NB4 (cell line): ENCODE measurements around the gene COMT.

Source experiments
- DNase-seq: peaks from one replicate; pipeline ENCODE4 v3.0.0; 2010; ENCODE audit warnings: low read depth
- H3K4me3 ChIP-seq: one replicate; pipeline ENCODE4 v1.5.1; 2011; ENCODE audit warnings: mild to moderate bottlenecking, low read depth, low read length, moderate library complexity
- MYC ChIP-seq: IDR thresholded peaks from 2 replicates; pipeline ENCODE4 v1.6.1; 2011; ENCODE audit warnings: low read depth, low read length
- POLR2A ChIP-seq: IDR thresholded peaks from 2 replicates; pipeline ENCODE4 v1.6.1; 2011; ENCODE audit warnings: mild to moderate bottlenecking; ENCODE audit not compliant: insufficient read length; ENCODE audit errors: extremely low read depth
- TF ChIP-seq, protein P1 (sequence below): IDR thresholded peaks from one replicate; pipeline ENCODE4 v1.5.1; 2012; ENCODE audit warnings: low read depth, low read length
- TF ChIP-seq, protein P2 (sequence below): IDR thresholded peaks from 2 replicates; pipeline ENCODE4 v1.6.1; 2011; ENCODE audit warnings: low read depth, low read length

Gene COMT

DNA sequence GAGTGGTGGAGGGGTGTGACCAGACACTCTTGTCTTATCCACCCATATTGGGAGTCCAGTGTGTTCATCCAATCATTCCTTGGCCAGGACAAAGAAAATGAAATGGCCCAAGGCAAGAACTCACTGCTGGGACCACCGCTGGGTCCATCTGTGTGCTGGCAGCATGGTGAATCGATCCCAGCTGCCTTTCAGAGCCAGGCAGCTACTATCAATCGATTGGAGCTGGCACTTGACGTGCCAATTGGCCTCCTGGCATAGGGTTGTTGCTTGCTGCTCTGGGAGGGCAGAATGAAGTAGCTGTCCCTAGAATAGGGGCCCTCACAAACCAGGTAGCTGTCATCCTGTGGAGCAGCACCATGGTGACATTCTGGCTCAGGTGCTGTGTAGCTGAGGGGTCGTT, 76.4 kb downstream of the COMT start:
- TF ChIP-seq, protein P1, sequence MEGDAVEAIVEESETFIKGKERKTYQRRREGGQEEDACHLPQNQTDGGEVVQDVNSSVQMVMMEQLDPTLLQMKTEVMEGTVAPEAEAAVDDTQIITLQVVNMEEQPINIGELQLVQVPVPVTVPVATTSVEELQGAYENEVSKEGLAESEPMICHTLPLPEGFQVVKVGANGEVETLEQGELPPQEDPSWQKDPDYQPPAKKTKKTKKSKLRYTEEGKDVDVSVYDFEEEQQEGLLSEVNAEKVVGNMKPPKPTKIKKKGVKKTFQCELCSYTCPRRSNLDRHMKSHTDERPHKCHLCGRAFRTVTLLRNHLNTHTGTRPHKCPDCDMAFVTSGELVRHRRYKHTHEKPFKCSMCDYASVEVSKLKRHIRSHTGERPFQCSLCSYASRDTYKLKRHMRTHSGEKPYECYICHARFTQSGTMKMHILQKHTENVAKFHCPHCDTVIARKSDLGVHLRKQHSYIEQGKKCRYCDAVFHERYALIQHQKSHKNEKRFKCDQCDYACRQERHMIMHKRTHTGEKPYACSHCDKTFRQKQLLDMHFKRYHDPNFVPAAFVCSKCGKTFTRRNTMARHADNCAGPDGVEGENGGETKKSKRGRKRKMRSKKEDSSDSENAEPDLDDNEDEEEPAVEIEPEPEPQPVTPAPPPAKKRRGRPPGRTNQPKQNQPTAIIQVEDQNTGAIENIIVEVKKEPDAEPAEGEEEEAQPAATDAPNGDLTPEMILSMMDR = no peak
- TF ChIP-seq, protein P2, sequence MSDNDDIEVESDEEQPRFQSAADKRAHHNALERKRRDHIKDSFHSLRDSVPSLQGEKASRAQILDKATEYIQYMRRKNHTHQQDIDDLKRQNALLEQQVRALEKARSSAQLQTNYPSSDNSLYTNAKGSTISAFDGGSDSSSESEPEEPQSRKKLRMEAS = no peak
- no peak for TF ChIP-seq MYC
- no peak for TF ChIP-seq POLR2A
- no peak for DNase-seq
- no peak overlapping the region for H3K4me3 ChIP-seq
